Loucy (cell line): ENCODE results near the gene TTLL5.

Source experiments
- H2AFZ ChIP-seq: fragments of 200-600 bp; sonication (generic); 2 replicates; pipeline ENCODE4 v1.6.0; 2016; ENCODE audit warnings: antibody characterized with exemption, mild to moderate bottlenecking, low read length, moderate library complexity
- H3F3A ChIP-seq: fragments of 200-600 bp; 2 replicates; pipeline ENCODE4 v1.6.0; 2016; ENCODE audit warnings: antibody characterized with exemption, low read depth, mild to moderate bottlenecking
- H3K27me3 ChIP-seq: fragments of 200-600 bp; sonication (generic); 2 replicates; pipeline ENCODE4 v1.6.1; 2014; ENCODE audit warnings: low read length, mild to moderate bottlenecking; ENCODE audit not compliant: insufficient read depth, poor library complexity, severe bottlenecking
- H3K36me3 ChIP-seq: fragments of 200-600 bp; sonication (generic); 2 replicates; pipeline ENCODE4 v1.6.1; 2016; ENCODE audit warnings: low read length; ENCODE audit not compliant: insufficient read depth
- H3K4me1 ChIP-seq: fragments of 200-600 bp; sonication (generic); 2 replicates; pipeline ENCODE4 v1.5.1; 2014; ENCODE audit warnings: low read length, mild to moderate bottlenecking; ENCODE audit not compliant: insufficient read depth, poor library complexity, severe bottlenecking
- H3K4me2 ChIP-seq: fragments of 200-600 bp; sonication (generic); 2 replicates; pipeline ENCODE4 v1.6.0; 2014; ENCODE audit warnings: antibody characterized with exemption, low read length, low read depth, mild to moderate bottlenecking; ENCODE audit not compliant: poor library complexity, severe bottlenecking
- H3K4me3 ChIP-seq: fragments of 200-600 bp; sonication (generic); 2 replicates; pipeline ENCODE4 v1.5.1; 2014; ENCODE audit warnings: low read length, mild to moderate bottlenecking, mixed read lengths; ENCODE audit not compliant: poor library complexity, severe bottlenecking
- H3K79me2 ChIP-seq: fragments of 200-600 bp; sonication (generic); 2 replicates; pipeline ENCODE4 v1.6.1; 2014; ENCODE audit warnings: low read length; ENCODE audit not compliant: insufficient read depth
- H3K9ac ChIP-seq: fragments of 200-600 bp; sonication (generic); 2 replicates; pipeline ENCODE4 v1.6.0; 2014; ENCODE audit warnings: mild to moderate bottlenecking, low read depth, low read length, moderate library complexity; ENCODE audit not compliant: poor library complexity, severe bottlenecking
- H3K9me2 ChIP-seq: fragments of 200-600 bp; sonication (generic); replicated peaks from 2 replicates; pipeline ENCODE4 v1.6.1; 2016; ENCODE audit warnings: low read depth, low read length, mixed read lengths
- H3K9me3 ChIP-seq: fragments of 200-600 bp; sonication (generic); 2 replicates; pipeline ENCODE4 v1.6.1; 2014; ENCODE audit warnings: mild to moderate bottlenecking, antibody characterized with exemption, low read length, low read depth; ENCODE audit not compliant: insufficient read depth
- H4K20me1 ChIP-seq: fragments of 200-600 bp; sonication (generic); 2 replicates; pipeline ENCODE4 v1.6.0; 2014; ENCODE audit warnings: antibody characterized with exemption, low read length, mild to moderate bottlenecking; ENCODE audit not compliant: insufficient read depth, poor library complexity, severe bottlenecking
- CTCF ChIP-seq: fragments of 200-600 bp; sonication (generic); conservative IDR thresholded peaks from 2 replicates; pipeline ENCODE4 v1.5.1; 2014; ENCODE audit warnings: mild to moderate bottlenecking, antibody characterized with exemption, low read length
- EZH2phosphoT487 ChIP-seq: fragments of 200-600 bp; IDR thresholded peaks from 2 replicates; pipeline ENCODE4 v1.6.1; 2018; ENCODE audit warnings: antibody characterized with exemption, mild to moderate bottlenecking, moderate library complexity, borderline replicate concordance

Gene TTLL5

GRCh38 chr14:75653563-75653962 lies 7.5 kb upstream of the TTLL5 start:
- Histone ChIP-seq H3K9me2 (no peaks in the 10 kb centered on the region), H3K36me3 (peaks cover 40% of the 10 kb centered on the region; the same call in 1 of the 2 replicates), H3K79me2 (peaks cover 13% of the 10 kb centered on the region; the same call in 1 of the 2 replicates), H3K4me1 (peaks cover 11% of the 10 kb centered on the region), H3K4me3 (no peak overlapping the region), H3K4me2 (no peak overlapping the region), H3K9me3 (no peaks in the 10 kb centered on the region), H4K20me1 (no peaks in the 10 kb centered on the region), H3K9ac (no peak overlapping the region), H3F3A (no peaks in the 10 kb centered on the region), H2AFZ (no peak overlapping the region), H3K27me3 (no peaks in the 10 kb centered on the region)
- no peak for TF ChIP-seq EZH2phosphoT487
- TF ChIP-seq CTCF, result no peak

GRCh38 chr14:75654127-75654732 lies 6.8 kb upstream of the TTLL5 start:
- no peaks in the 10 kb centered on the region for H3K9me3 ChIP-seq
- no peaks in the 10 kb centered on the region for H3F3A ChIP-seq
- peaks cover 16% of the 10 kb centered on the region for H3K4me1 ChIP-seq
- H4K20me1 ChIP-seq, result no peaks in the 10 kb centered on the region
- no peak for TF ChIP-seq EZH2phosphoT487
- TF ChIP-seq CTCF, result peak; percentile 99
- H2AFZ ChIP-seq, result no peak overlapping the region
- no peaks in the 10 kb centered on the region for H3K27me3 ChIP-seq
- no peaks in the 10 kb centered on the region for H3K9me2 ChIP-seq
- no peak overlapping the region for H3K4me3 ChIP-seq
- H3K36me3 ChIP-seq, result peaks cover 37% of the 10 kb centered on the region; the same call in 1 of the 2 replicates
- no peak overlapping the region for H3K9ac ChIP-seq
- peaks cover 19% of the 10 kb centered on the region; the same call in 1 of the 2 replicates for H3K79me2 ChIP-seq
- H3K4me2 ChIP-seq, result no peak overlapping the region

- no peak overlapping the region for H3K4me2 ChIP-seq
- peaks cover 26% of the 10 kb centered on the region; the same call in 1 of the 2 replicates for H3K36me3 ChIP-seq
- no peak overlapping the region for H2AFZ ChIP-seq
- H3K9me3 ChIP-seq, result no peaks in the 10 kb centered on the region
- H3K4me1 ChIP-seq, result peaks cover 22% of the 10 kb centered on the region
- peaks cover 28% of the 10 kb centered on the region for H3K79me2 ChIP-seq
- H4K20me1 ChIP-seq, result no peaks in the 10 kb centered on the region
- no peak overlapping the region for H3K4me3 ChIP-seq
- TF ChIP-seq CTCF (no peak), EZH2phosphoT487 (no peak)
- no peak overlapping the region for H3K9ac ChIP-seq
- no peaks in the 10 kb centered on the region for H3K27me3 ChIP-seq
- H3K9me2 ChIP-seq, result no peaks in the 10 kb centered on the region
- H3F3A ChIP-seq, result no peaks in the 10 kb centered on the region
Observed at GRCh38 chr14:75655235-75655634, 5.8 kb upstream of the TTLL5 start.
